Measurements from ENCODE around the gene ADAMTS6. TPM values are rescaled to one million over a fixed set of nuclear protein-coding genes. Genes with fewer than 3 reads are reported as not detected.

Gene ADAMTS6
- total RNA-seq, 1 experiment from 2014 or later: 2.8 TPM

GRCh38 chr5:65248896-65249295 is 232.8 kb downstream of the ADAMTS6 start:
- Mint-ChIP-seq H3K9me3 (no peaks in the 10 kb centered on the region), H3K36me3 (no peaks in the 10 kb centered on the region), H3K27me3 (ENCODE audit: low read depth) (no peaks in the 10 kb centered on the region), H3K4me1 (peaks cover 27% of the 10 kb centered on the region), H3K4me3 (no peak overlapping the region), H3K27ac (no peak overlapping the region)
- TF ChIP-seq SMAD3 (CRISPR knock-in tag; IDR thresholded peaks at IDR 0.05; ENCODE audit: borderline replicate concordance) (no peak), KAT7 (CRISPR knock-in tag; IDR thresholded peaks at IDR 0.05; ENCODE audit: borderline replicate concordance) (no peak), NR3C1 (CRISPR knock-in tag; conservative IDR thresholded peaks at IDR 0.05; ENCODE audit: low read depth) (no peak), SP1 (CRISPR knock-in tag; conservative IDR thresholded peaks at IDR 0.05) (no peak), FOXP4 (CRISPR knock-in tag; IDR thresholded peaks at IDR 0.05) (no peak), ZNF121 (CRISPR knock-in tag; IDR thresholded peaks at IDR 0.05) (no peak), ZNF138 (CRISPR knock-in tag; conservative IDR thresholded peaks at IDR 0.05) (no peak), IRF1 (CRISPR knock-in tag; IDR thresholded peaks at IDR 0.05) (no peak), ZBTB21 (CRISPR knock-in tag; IDR thresholded peaks at IDR 0.05; ENCODE audit: borderline replicate concordance) (no peak), TEAD4 (CRISPR knock-in tag; IDR thresholded peaks at IDR 0.05) (no peak), ATF3 (CRISPR knock-in tag; conservative IDR thresholded peaks at IDR 0.05) (no peak), E2F1 (CRISPR knock-in tag; IDR thresholded peaks at IDR 0.05) (no peak), HMGXB4 (CRISPR knock-in tag; IDR thresholded peaks at IDR 0.05) (no peak), RORB (CRISPR knock-in tag; IDR thresholded peaks at IDR 0.05) (no peak), CBFB (CRISPR knock-in tag; IDR thresholded peaks at IDR 0.05; ENCODE audit: low read depth) (no peak), HMGA2 (CRISPR knock-in tag; IDR thresholded peaks at IDR 0.05) (no peak)
- ChIA-PET CTCF (interaction anchor here (1.4 kb wide), 1 partner anchor 13 kb away, joined by 5 read pairs; no protein-coding TSS in a partner anchor), POLR2A (no interaction called here)
- no peak for ATAC-seq
- no peak for DNase-seq (ENCODE audit: low spot score)

- no peak overlapping the region for H3K4me3 Mint-ChIP-seq
- H3K27me3 Mint-ChIP-seq (ENCODE audit: low read depth): no peaks in the 10 kb centered on the region
- H3K36me3 Mint-ChIP-seq: no peaks in the 10 kb centered on the region
- TF ChIP-seq MLX (CRISPR knock-in tag; IDR thresholded peaks at IDR 0.05): no peak
- TF ChIP-seq ZNF423 (CRISPR knock-in tag; IDR thresholded peaks at IDR 0.05): no peak
- no peak for TF ChIP-seq ATF2 (CRISPR knock-in tag; IDR thresholded peaks at IDR 0.05; ENCODE audit: borderline replicate concordance, low read depth)
- no peak for TF ChIP-seq ZNF121 (CRISPR knock-in tag; IDR thresholded peaks at IDR 0.05)
- TF ChIP-seq NR2C2 (CRISPR knock-in tag; IDR thresholded peaks at IDR 0.05): no peak
- no peak; the same call in none of the 2 replicates for ATAC-seq
- H3K27ac Mint-ChIP-seq: 0 out of 2 replicates have a peak overlapping the region, but pooled peaks have one; percentile 0
- no peaks in the 10 kb centered on the region for H3K9me3 Mint-ChIP-seq
- ChIA-PET POLR2A (no interaction called here), CTCF (no interaction called here)
- DNase-seq (ENCODE audit: low spot score): no peak
- H3K4me1 Mint-ChIP-seq: peaks cover 32% of the 10 kb centered on the region
Measured at GRCh38 chr5:65247594-65247993, 234.1 kb downstream of the ADAMTS6 start.
